Measurements from ENCODE around the gene BTBD3.
A peak's percentile ranks its signal among the peaks of the same experiment; 100 is the strongest.

BTBD3 gene

GRCh38 chr20:11920083-11920482 is 2.4 kb downstream of the BTBD3 start:
- Histone ChIP-seq H4K20me1 (peaks cover 0 to 45% (median 0%) of the 10 kb centered on the region in 11 experiments; a peak in 6 of 22 replicates), H3K4me2 (no peak overlapping the region), H3K4me1 (peaks cover 14 to 29% (median 20%) of the 10 kb centered on the region in 10 experiments; a peak in 19 of 20 replicates), H3K27me3 (no peaks in the 10 kb centered on the region), H3K27ac (no peak overlapping the region), H3K4me3 (no peak overlapping the region), H3K36me3 (peaks cover 15 to 52% (median 37%) of the 10 kb centered on the region in 11 experiments), H3K9me3 (replicated peaks in 1 of 11) (peaks cover 0 to 8% (median 4%) of the 10 kb centered on the region in 11 experiments; a peak in 7 of 22 replicates), H3K9ac (no peak overlapping the region)
- no peak for TF ChIP-seq Cebpa-rat (IDR thresholded peaks at IDR 0.05)

GRCh38 chr20:11921321-11921720 is 3.6 kb downstream of the BTBD3 start:
- Histone ChIP-seq H3K27ac (no peak overlapping the region), H3K27me3 (no peaks in the 10 kb centered on the region), H3K4me3 (no peak overlapping the region), H3K4me2 (no peak overlapping the region), H3K9me3 (replicated peaks in 1 of 11) (peaks cover 0 to 8% (median 4%) of the 10 kb centered on the region in 11 experiments; a peak in 7 of 22 replicates), H3K9ac (no peak overlapping the region), H3K36me3 (peaks cover 15 to 63% (median 38%) of the 10 kb centered on the region in 11 experiments), H4K20me1 (peaks cover 0 to 32% (median 0%) of the 10 kb centered on the region in 11 experiments; a peak in 6 of 22 replicates), H3K4me1 (peaks cover 14 to 29% (median 20%) of the 10 kb centered on the region in 10 experiments; a peak in 19 of 20 replicates)
- TF ChIP-seq Cebpa-rat (IDR thresholded peaks at IDR 0.05): no peak

GRCh38 chr20:11922561-11922960 is 4.9 kb downstream of the BTBD3 start:
- Histone ChIP-seq H4K20me1 (peaks cover 0 to 23% (median 0%) of the 10 kb centered on the region in 11 experiments; a peak in 6 of 22 replicates), H3K4me1 (peaks cover 14 to 23% (median 20%) of the 10 kb centered on the region in 10 experiments; a peak in 19 of 20 replicates), H3K27me3 (no peaks in the 10 kb centered on the region), H3K36me3 (peaks cover 21 to 75% (median 46%) of the 10 kb centered on the region in 11 experiments), H3K4me3 (no peak overlapping the region), H3K9me3 (replicated peaks in 1 of 11) (peaks cover 0 to 8% (median 4%) of the 10 kb centered on the region in 11 experiments; a peak in 7 of 22 replicates), H3K4me2 (no peak overlapping the region), H3K9ac (no peak overlapping the region), H3K27ac (no peak overlapping the region)
- no peak for TF ChIP-seq Cebpa-rat (IDR thresholded peaks at IDR 0.05)

GRCh38 chr20:11924923-11925322 is 7.2 kb downstream of the BTBD3 start:
- H3K4me2 ChIP-seq: no peak overlapping the region
- H3K4me3 ChIP-seq: no peak overlapping the region
- no peaks in the 10 kb centered on the region for H3K27me3 ChIP-seq
- H4K20me1 ChIP-seq: 0 out of 22 replicates have a peak, but pooled peaks cover 0 to 3% (median 0%) of the 10 kb centered on the region in 11 experiments
- no peak overlapping the region for H3K9ac ChIP-seq
- peaks cover 0 to 5% (median 0%) of the 10 kb centered on the region in 10 experiments; a peak in 1 of 20 replicates for H3K4me1 ChIP-seq
- peaks cover 0 to 8% (median 4%) of the 10 kb centered on the region in 11 experiments; a peak in 7 of 22 replicates for H3K9me3 ChIP-seq (replicated peaks in 1 of 11)
- H3K36me3 ChIP-seq: peaks cover 27 to 85% (median 48%) of the 10 kb centered on the region in 11 experiments
- H3K27ac ChIP-seq: no peak overlapping the region
- TF ChIP-seq Cebpa-rat (IDR thresholded peaks at IDR 0.05): no peak

- Histone ChIP-seq H3K4me3 (no peak overlapping the region), H3K4me2 (no peak overlapping the region), H3K9me3 (replicated peaks in 1 of 11) (peaks cover 0 to 8% (median 4%) of the 10 kb centered on the region in 11 experiments; a peak in 7 of 22 replicates), H3K36me3 (peaks cover 24 to 73% (median 44%) of the 10 kb centered on the region in 11 experiments), H3K9ac (no peak overlapping the region), H3K27ac (no peak overlapping the region), H3K4me1 (peaks cover 0 to 5% (median 0%) of the 10 kb centered on the region in 10 experiments; a peak in 2 of 20 replicates), H4K20me1 (0 out of 22 replicates have a peak, but pooled peaks cover 0 to 3% (median 0%) of the 10 kb centered on the region in 11 experiments), H3K27me3 (no peaks in the 10 kb centered on the region)
- no peak for TF ChIP-seq Cebpa-rat (IDR thresholded peaks at IDR 0.05)
Measured at GRCh38 chr20:11926292-11926998, 8.8 kb downstream of the BTBD3 start.

- H3K9me3 ChIP-seq (replicated peaks in 1 of 11): no peaks in the 10 kb centered on the region
- H3K27ac ChIP-seq: no peak overlapping the region
- no peak overlapping the region for H3K9ac ChIP-seq
- H3K4me3 ChIP-seq: no peak overlapping the region
- peaks cover 0 to 11% (median 0%) of the 10 kb centered on the region in 10 experiments; a peak in 5 of 20 replicates for H3K4me1 ChIP-seq
- peaks cover 8 to 41% (median 22%) of the 10 kb centered on the region in 11 experiments; a peak in 20 of 22 replicates for H3K36me3 ChIP-seq
- no peaks in the 10 kb centered on the region for H3K27me3 ChIP-seq
- no peak overlapping the region for H3K4me2 ChIP-seq
- no peak for TF ChIP-seq Cebpa-rat (IDR thresholded peaks at IDR 0.05)
- 0 out of 22 replicates have a peak, but pooled peaks cover 0 to 2% (median 0%) of the 10 kb centered on the region in 11 experiments for H4K20me1 ChIP-seq
Measured at GRCh38 chr20:11929947-11930346, 12.3 kb downstream of the BTBD3 start.

- Histone ChIP-seq H3K9me3 (replicated peaks in 1 of 11) (no peaks in the 10 kb centered on the region), H3K4me1 (peaks cover 0 to 17% (median 3%) of the 10 kb centered on the region in 10 experiments; a peak in 7 of 20 replicates), H4K20me1 (no peaks in the 10 kb centered on the region), H3K27ac (no peak overlapping the region), H3K27me3 (no peaks in the 10 kb centered on the region), H3K9ac (no peak overlapping the region), H3K36me3 (peaks cover 0 to 4% (median 0%) of the 10 kb centered on the region in 11 experiments; a peak in 1 of 22 replicates), H3K4me2 (0 out of 22 replicates have a peak overlapping the region, but pooled peaks of 3 of the 11 experiments have one; percentile 4 to 10 (median 8)), H3K4me3 (no peak overlapping the region)
- TF ChIP-seq Cebpa-rat (IDR thresholded peaks at IDR 0.05): no peak
Measured at GRCh38 chr20:11935212-11936154, 17.8 kb downstream of the BTBD3 start.

- no peaks in the 10 kb centered on the region for H4K20me1 ChIP-seq
- no peak overlapping the region for H3K4me3 ChIP-seq
- no peaks in the 10 kb centered on the region for H3K9me3 ChIP-seq (replicated peaks in 1 of 11)
- TF ChIP-seq Cebpa-rat (IDR thresholded peaks at IDR 0.05): no peak
- H3K4me1 ChIP-seq: peaks cover 0 to 17% (median 3%) of the 10 kb centered on the region in 10 experiments; a peak in 7 of 20 replicates
- no peaks in the 10 kb centered on the region for H3K36me3 ChIP-seq
- no peaks in the 10 kb centered on the region for H3K27me3 ChIP-seq
- no peak overlapping the region for H3K4me2 ChIP-seq
- no peak overlapping the region for H3K27ac ChIP-seq
- H3K9ac ChIP-seq: no peak overlapping the region
Measured at GRCh38 chr20:11936157-11936556, 18.5 kb downstream of the BTBD3 start.
